GM12891 (cell line): Measurements from ENCODE around the gene LGALS8.

Experiments
- PAX5 ChIP-seq: IDR thresholded peaks from 2 replicates; pipeline ENCODE4 v1.6.1; 2011; ENCODE audit warnings: low read length, moderate library complexity, mild to moderate bottlenecking; ENCODE audit not compliant: insufficient read depth, severe bottlenecking
- POLR2A ChIP-seq: IDR thresholded peaks from 2 replicates; pipeline ENCODE4 v1.6.1; 2011; ENCODE audit warnings: low read depth, low read length, control low read depth
- POLR2AphosphoS5 ChIP-seq: IDR thresholded peaks from 2 replicates; pipeline ENCODE4 v1.6.1; 2011; ENCODE audit warnings: low read depth, low read length, control low read depth
- SPI1 ChIP-seq: IDR thresholded peaks from 2 replicates; pipeline ENCODE4 v1.6.1; 2011; ENCODE audit warnings: low read depth, low read length, control low read depth
- TAF1 ChIP-seq: IDR thresholded peaks from 2 replicates; pipeline ENCODE4 v1.6.1; 2011; ENCODE audit warnings: low read depth, low read length, control low read depth

DNA sequence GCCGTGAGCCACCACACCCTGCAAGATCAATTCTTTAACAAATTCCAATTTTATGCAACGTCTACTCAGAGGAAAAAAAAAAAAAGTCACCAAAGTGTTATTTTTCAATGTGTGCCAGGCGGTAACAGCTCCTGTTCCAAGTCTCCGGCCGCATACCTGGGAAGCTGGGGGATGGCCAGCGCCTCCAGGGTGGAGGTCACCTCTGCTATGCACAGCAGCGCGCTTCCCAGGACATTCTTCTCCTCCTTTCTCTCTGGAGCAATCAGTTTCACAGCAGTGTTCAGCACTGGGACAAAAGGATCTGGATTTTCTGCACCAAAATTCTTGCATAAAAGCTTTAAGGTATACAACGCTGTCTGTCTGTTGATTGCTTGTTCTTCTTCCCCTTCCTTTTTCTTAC lies 34.3 kb downstream of the LGALS8 start:
- TF ChIP-seq POLR2A (no peak), TAF1 (no peak), PAX5 (no peak), POLR2AphosphoS5 (no peak), SPI1 (no peak)
